ENCODE results near the gene FAAP100.
A peak's percentile ranks its signal among the peaks of the same experiment; 100 is the strongest.

Gene FAAP100

DNA sequence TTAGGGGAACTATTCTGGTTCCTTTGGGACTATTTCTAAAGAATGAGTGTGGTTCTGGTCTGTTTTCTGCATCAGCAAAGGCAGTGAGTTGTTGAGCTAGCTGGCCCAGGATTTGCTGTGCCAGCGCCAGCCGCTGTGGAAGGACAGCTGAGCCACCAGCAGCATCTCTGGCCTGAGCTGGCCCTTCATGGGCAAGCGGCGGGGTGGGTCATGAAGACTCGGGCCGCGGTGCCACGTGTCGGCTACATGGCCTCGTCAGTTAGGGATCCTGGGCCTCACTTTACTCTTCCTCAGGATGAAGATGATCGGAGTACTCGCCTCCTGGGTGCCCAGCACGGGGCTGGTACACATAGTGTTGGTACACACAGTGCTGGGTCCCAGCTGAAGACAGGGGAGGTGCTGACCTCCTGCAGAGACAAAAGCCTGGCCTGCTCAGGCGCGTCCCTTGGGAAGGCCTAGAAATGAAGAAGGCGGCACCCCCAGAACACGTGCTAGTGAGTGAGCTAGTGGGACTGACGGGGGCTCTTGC, 17.9 kb upstream of the FAAP100 start:
- no peaks in the 10 kb centered on the region for H3K79me2 ChIP-seq (ENCODE audit: insufficient read depth, low read length)
- no peak overlapping the region for H3K4me3 ChIP-seq (ENCODE audit: low read length, poor library complexity, severe bottlenecking)
- peaks cover 74% of the 10 kb centered on the region; the same call in 1 of the 2 replicates for H3K36me3 ChIP-seq (ENCODE audit: insufficient read depth, low read length)
- no peaks in the 10 kb centered on the region for H4K20me1 ChIP-seq (ENCODE audit: insufficient read depth, low read length, poor library complexity, severe bottlenecking)
- H3K27me3 ChIP-seq (ENCODE audit: insufficient read depth, low read length, poor library complexity, severe bottlenecking), result no peaks in the 10 kb centered on the region
- H3K4me2 ChIP-seq (ENCODE audit: low read depth, low read length, poor library complexity, severe bottlenecking), result no peak overlapping the region
- no peak overlapping the region for H3K9ac ChIP-seq (ENCODE audit: low read depth, low read length, poor library complexity, severe bottlenecking)
- no peaks in the 10 kb centered on the region for H3K9me3 ChIP-seq (ENCODE audit: insufficient read depth, low read depth, low read length)
- no peaks in the 10 kb centered on the region for H3K9me2 ChIP-seq (replicated peaks; ENCODE audit: low read depth, low read length)
- H3F3A ChIP-seq (ENCODE audit: low read depth), result peaks cover 14% of the 10 kb centered on the region
- H3K4me1 ChIP-seq (ENCODE audit: insufficient read depth, low read length, poor library complexity, severe bottlenecking), result peaks cover 28% of the 10 kb centered on the region
- no peak overlapping the region for H2AFZ ChIP-seq (ENCODE audit: low read length)
- no peak for TF ChIP-seq CTCF (conservative IDR thresholded peaks at IDR 0.05; ENCODE audit: low read length)
- no peak for TF ChIP-seq EZH2phosphoT487 (IDR thresholded peaks at IDR 0.05; ENCODE audit: borderline replicate concordance)

DNA sequence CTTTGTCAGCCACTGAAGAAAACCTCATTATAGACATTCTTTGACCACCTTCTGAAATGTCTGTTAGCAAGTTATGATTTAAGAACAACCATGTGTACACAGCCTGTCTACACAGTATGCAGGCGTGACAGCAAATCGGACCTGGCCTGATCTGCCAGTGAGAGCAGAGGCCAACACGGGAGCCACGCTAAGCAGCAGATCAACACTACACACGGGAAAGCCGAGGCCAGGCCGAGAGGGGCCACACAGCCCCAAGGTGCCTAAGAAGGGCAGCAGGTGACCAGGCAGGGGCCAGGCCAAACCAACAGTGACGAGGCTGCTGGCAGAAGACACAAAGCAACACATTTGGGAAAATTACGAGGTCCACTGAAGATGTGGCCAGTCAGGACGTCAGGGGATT, 16.3 kb upstream of the FAAP100 start:
- Histone ChIP-seq H3K36me3 (ENCODE audit: insufficient read depth, low read length) (peaks cover 75% of the 10 kb centered on the region; the same call in 1 of the 2 replicates), H4K20me1 (ENCODE audit: insufficient read depth, low read length, poor library complexity, severe bottlenecking) (no peaks in the 10 kb centered on the region), H3K4me3 (ENCODE audit: low read length, poor library complexity, severe bottlenecking) (no peak overlapping the region), H3K79me2 (ENCODE audit: insufficient read depth, low read length) (no peaks in the 10 kb centered on the region), H2AFZ (ENCODE audit: low read length) (no peak overlapping the region), H3K9me2 (replicated peaks; ENCODE audit: low read depth, low read length) (no peaks in the 10 kb centered on the region), H3K4me2 (ENCODE audit: low read depth, low read length, poor library complexity, severe bottlenecking) (no peak overlapping the region), H3K9ac (ENCODE audit: low read depth, low read length, poor library complexity, severe bottlenecking) (peak overlapping the region; percentile 41), H3F3A (ENCODE audit: low read depth) (peaks cover 14% of the 10 kb centered on the region), H3K9me3 (ENCODE audit: insufficient read depth, low read depth, low read length) (no peaks in the 10 kb centered on the region), H3K27me3 (ENCODE audit: insufficient read depth, low read length, poor library complexity, severe bottlenecking) (no peaks in the 10 kb centered on the region), H3K4me1 (ENCODE audit: insufficient read depth, low read length, poor library complexity, severe bottlenecking) (peaks cover 28% of the 10 kb centered on the region)
- TF ChIP-seq CTCF (conservative IDR thresholded peaks at IDR 0.05; ENCODE audit: low read length) (no peak), EZH2phosphoT487 (IDR thresholded peaks at IDR 0.05; ENCODE audit: borderline replicate concordance) (no peak)

DNA sequence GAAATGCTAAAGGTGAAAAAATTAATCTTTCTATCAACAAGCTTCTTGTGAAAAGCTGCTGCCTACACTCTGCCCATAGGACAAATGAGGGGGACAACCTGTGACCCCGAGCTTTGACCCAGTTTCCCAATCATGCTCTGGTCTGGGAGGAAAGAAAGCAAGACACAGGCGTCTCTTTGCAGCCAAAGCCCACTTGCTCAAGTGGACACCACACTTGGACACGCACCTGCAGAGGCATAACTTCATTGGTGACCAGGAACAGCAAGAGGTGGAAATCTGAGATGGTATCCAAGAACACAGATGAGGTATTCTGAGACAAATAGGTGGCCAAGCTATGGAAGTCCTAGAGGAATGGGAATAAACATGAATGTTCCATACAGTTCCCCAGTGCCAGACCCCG, 15.0 kb upstream of the FAAP100 start:
- Histone ChIP-seq H3F3A (ENCODE audit: low read depth) (peaks cover 14% of the 10 kb centered on the region), H3K9ac (ENCODE audit: low read depth, low read length, poor library complexity, severe bottlenecking) (peak overlapping the region; percentile 58), H3K36me3 (ENCODE audit: insufficient read depth, low read length) (peaks cover 79% of the 10 kb centered on the region; the same call in 1 of the 2 replicates), H3K4me2 (ENCODE audit: low read depth, low read length, poor library complexity, severe bottlenecking) (peak overlapping the region; percentile 60), H3K79me2 (ENCODE audit: insufficient read depth, low read length) (no peaks in the 10 kb centered on the region), H3K9me2 (replicated peaks; ENCODE audit: low read depth, low read length) (no peaks in the 10 kb centered on the region), H3K9me3 (ENCODE audit: insufficient read depth, low read depth, low read length) (no peaks in the 10 kb centered on the region), H4K20me1 (ENCODE audit: insufficient read depth, low read length, poor library complexity, severe bottlenecking) (no peaks in the 10 kb centered on the region), H3K4me3 (ENCODE audit: low read length, poor library complexity, severe bottlenecking) (peak overlapping the region; percentile 53), H3K27me3 (ENCODE audit: insufficient read depth, low read length, poor library complexity, severe bottlenecking) (no peaks in the 10 kb centered on the region), H2AFZ (ENCODE audit: low read length) (no peak overlapping the region), H3K4me1 (ENCODE audit: insufficient read depth, low read length, poor library complexity, severe bottlenecking) (peaks cover 28% of the 10 kb centered on the region)
- no peak for TF ChIP-seq CTCF (conservative IDR thresholded peaks at IDR 0.05; ENCODE audit: low read length)
- no peak for TF ChIP-seq EZH2phosphoT487 (IDR thresholded peaks at IDR 0.05; ENCODE audit: borderline replicate concordance)

All from Loucy (cell line).